Measurements from ENCODE around the gene UBAP1L. TPM values are rescaled to one million over a fixed set of nuclear protein-coding genes. Genes with fewer than 3 reads are reported as not detected.

Gene UBAP1L
- total RNA-seq, 1 experiment from 2014 or later = 3.0 TPM

DNA sequence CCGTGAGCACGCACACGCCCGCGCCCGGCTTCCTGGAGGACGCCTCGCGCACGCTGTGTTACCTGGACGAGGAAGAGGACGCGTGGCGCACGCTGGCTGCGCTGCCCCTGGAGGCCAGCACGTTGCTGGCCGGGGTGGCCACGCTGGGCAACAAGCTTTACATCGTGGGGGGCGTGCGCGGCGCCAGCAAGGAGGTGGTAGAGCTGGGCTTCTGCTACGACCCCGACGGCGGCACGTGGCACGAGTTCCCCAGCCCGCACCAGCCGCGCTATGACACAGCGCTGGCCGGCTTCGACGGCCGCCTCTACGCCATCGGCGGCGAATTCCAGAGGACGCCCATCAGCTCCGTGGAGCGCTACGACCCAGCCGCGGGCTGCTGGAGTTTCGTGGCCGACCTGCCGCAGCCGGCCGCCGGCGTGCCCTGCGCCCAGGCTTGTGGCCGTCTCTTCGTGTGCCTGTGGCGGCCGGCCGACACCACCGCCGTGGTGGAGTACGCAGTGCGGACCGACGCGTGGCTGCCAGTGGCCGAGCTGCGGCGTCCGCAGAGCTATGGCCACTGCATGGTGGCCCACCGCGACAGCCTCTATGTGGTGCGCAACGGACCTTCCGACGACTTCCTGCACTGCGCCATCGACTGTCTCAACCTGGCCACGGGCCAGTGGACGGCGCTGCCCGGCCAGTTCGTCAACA lies 37.6 kb downstream of the UBAP1L start:
- Histone ChIP-seq H2AFZ (ENCODE audit: low read length) (no peak overlapping the region), H4K5ac (ENCODE audit: insufficient read length, low read depth, low read length) (no peak overlapping the region), H3K4ac (ENCODE audit: low read depth, low read length) (no peak overlapping the region), H3K79me2 (ENCODE audit: insufficient read depth, low read length) (no peaks in the 10 kb centered on the region), H2BK120ac (ENCODE audit: low read depth, low read length, poor library complexity, severe bottlenecking) (no peak overlapping the region), H2BK12ac (ENCODE audit: insufficient read length, low read depth, low read length) (no peak overlapping the region), H2AK5ac (ENCODE audit: insufficient read length, low read length) (no peak overlapping the region), H3K14ac (ENCODE audit: insufficient read depth, low read length) (no peak overlapping the region), H4K8ac (replicated peaks; ENCODE audit: insufficient read length, low read depth, low read length) (no peak overlapping the region), H2BK15ac (ENCODE audit: low read depth, low read length) (no peak overlapping the region), H4K91ac (ENCODE audit: insufficient read length, low read depth, low read length) (no peak overlapping the region), H2BK5ac (ENCODE audit: insufficient read length, low read length) (no peak overlapping the region), H3K9me3 (ENCODE audit: control insufficient read depth, low read depth, low read length) (no peaks in the 10 kb centered on the region), H3K18ac (ENCODE audit: insufficient read length, low read depth, low read length) (no peak overlapping the region), H3K56ac (ENCODE audit: insufficient read length, low read depth, low read length) (no peak overlapping the region), H3K27ac (ENCODE audit: insufficient read length, low read depth, low read length) (no peak overlapping the region), H3K23me2 (ENCODE audit: insufficient read length, low read depth, low read length, poor library complexity, severe bottlenecking) (no peaks in the 10 kb centered on the region), H3K79me1 (ENCODE audit: insufficient read depth, low read depth, low read length, poor library complexity, severe bottlenecking) (no peaks in the 10 kb centered on the region), H3K9ac (ENCODE audit: extremely low read depth, insufficient read length, low read length) (no peak overlapping the region), H3K27me3 (ENCODE audit: insufficient read depth, low read length) (no peaks in the 10 kb centered on the region), H3T11ph (ENCODE audit: low read length) (no peak overlapping the region), H3K4me2 (ENCODE audit: insufficient read depth, insufficient read length, low read length) (no peak overlapping the region), H2BK20ac (ENCODE audit: low read depth, low read length, poor library complexity, severe bottlenecking) (no peak overlapping the region), H4K20me1 (ENCODE audit: control insufficient read depth, insufficient read depth, insufficient read length) (no peaks in the 10 kb centered on the region), H3K4me1 (ENCODE audit: insufficient read depth, low read length) (peaks cover 3% of the 10 kb centered on the region; the same call in 1 of the 2 replicates), H3K23ac (ENCODE audit: insufficient read length, low read depth, low read length) (no peak overlapping the region)
- TF ChIP-seq, protein P1, sequence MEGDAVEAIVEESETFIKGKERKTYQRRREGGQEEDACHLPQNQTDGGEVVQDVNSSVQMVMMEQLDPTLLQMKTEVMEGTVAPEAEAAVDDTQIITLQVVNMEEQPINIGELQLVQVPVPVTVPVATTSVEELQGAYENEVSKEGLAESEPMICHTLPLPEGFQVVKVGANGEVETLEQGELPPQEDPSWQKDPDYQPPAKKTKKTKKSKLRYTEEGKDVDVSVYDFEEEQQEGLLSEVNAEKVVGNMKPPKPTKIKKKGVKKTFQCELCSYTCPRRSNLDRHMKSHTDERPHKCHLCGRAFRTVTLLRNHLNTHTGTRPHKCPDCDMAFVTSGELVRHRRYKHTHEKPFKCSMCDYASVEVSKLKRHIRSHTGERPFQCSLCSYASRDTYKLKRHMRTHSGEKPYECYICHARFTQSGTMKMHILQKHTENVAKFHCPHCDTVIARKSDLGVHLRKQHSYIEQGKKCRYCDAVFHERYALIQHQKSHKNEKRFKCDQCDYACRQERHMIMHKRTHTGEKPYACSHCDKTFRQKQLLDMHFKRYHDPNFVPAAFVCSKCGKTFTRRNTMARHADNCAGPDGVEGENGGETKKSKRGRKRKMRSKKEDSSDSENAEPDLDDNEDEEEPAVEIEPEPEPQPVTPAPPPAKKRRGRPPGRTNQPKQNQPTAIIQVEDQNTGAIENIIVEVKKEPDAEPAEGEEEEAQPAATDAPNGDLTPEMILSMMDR (conservative IDR thresholded peaks at IDR 0.05) = no peak
- WGBS (ENCODE audit: extremely low coverage, insufficient read length, low lambda C conversion rate) = no CpG with 5 or more reads among the region's 85 CpGs
- peaks cover 33% of the 10 kb centered on the region for H3K27me3 Mint-ChIP-seq (ENCODE audit: low read depth)
- H3K36me3 Mint-ChIP-seq (ENCODE audit: insufficient read depth in 1 of 3, low read depth in 3 of 3) = peaks cover 0 to 1% (median 0%) of the 10 kb centered on the region in 3 experiments; a peak in 2 of 7 replicates
- DNase-seq = no peak
- H3K9me3 Mint-ChIP-seq = peaks cover 3 to 10% of the 10 kb centered on the region in 2 experiments; a peak in 2 of 5 replicates
- peaks cover 13 to 15% of the 10 kb centered on the region in 2 experiments for H3K4me1 Mint-ChIP-seq
- H3K4me3 Mint-ChIP-seq = no peak overlapping the region
- H3K27ac Mint-ChIP-seq = no peak overlapping the region

Measured in H9 (cell line).